Fibroblast of lung (primary cell): ENCODE data around the gene PLOD3. TPM values are rescaled to one million over a fixed set of nuclear protein-coding genes. Genes with fewer than 3 reads are reported as not detected.

Source experiments
- DNase-seq, 2 donors: peaks; one replicate each; pipeline versions ENCODE4 v3.0.0 to v3.0.0-alpha.2; 2010; ENCODE audit warnings: low read depth in 2 of 2
- H2AFZ ChIP-seq: 2 replicates; pipeline ENCODE4 v1.5.1; 2012; ENCODE audit warnings: low read length, control low read depth, inconsistent platforms
- H3K27ac ChIP-seq: 2 replicates; pipeline ENCODE4 v1.5.1; 2011; ENCODE audit warnings: low read length, control low read depth; ENCODE audit not compliant: insufficient read depth
- H3K27me3 ChIP-seq: 2 replicates; pipeline ENCODE4 v1.5.1; 2011; ENCODE audit warnings: mild to moderate bottlenecking, low read length; ENCODE audit not compliant: control insufficient read depth, insufficient read depth
- H3K36me3 ChIP-seq: 2 replicates; pipeline ENCODE4 v1.5.1; 2011; ENCODE audit warnings: low read length; ENCODE audit not compliant: control insufficient read depth, insufficient read depth
- H3K4me1 ChIP-seq: 2 replicates; pipeline ENCODE4 v1.5.1; 2011; ENCODE audit warnings: low read length; ENCODE audit not compliant: control insufficient read depth, insufficient read depth; ENCODE audit errors: extremely low read depth
- H3K4me2 ChIP-seq: 2 replicates; pipeline ENCODE4 v1.5.1; 2011; ENCODE audit warnings: low read length, control low read depth; ENCODE audit not compliant: insufficient read depth; ENCODE audit errors: extremely low read depth
- H3K4me3 ChIP-seq, 4 experiments: fragments of 200-600 bp in 1 of 4; sonication (generic) in 1 of 4; replicated peaks in 1 of 4; 2 replicates each; pipeline ENCODE4 v1.5.1; 2011 to 2016; ENCODE audit warnings: low read length in 4 of 4, low read depth in 3 of 4, mild to moderate bottlenecking in 3 of 4, control low read depth in 2 of 4, inconsistent platforms in 1 of 4, mixed read lengths in 1 of 4; ENCODE audit not compliant: insufficient read depth in 1 of 4; ENCODE audit errors: control extremely low read depth in 1 of 4
- H3K79me2 ChIP-seq: 2 replicates; pipeline ENCODE4 v1.5.1; 2012; ENCODE audit warnings: mild to moderate bottlenecking, low read length, inconsistent platforms; ENCODE audit not compliant: control insufficient read depth, insufficient read depth
- H3K9ac ChIP-seq: 2 replicates; pipeline ENCODE4 v1.5.1; 2011; ENCODE audit warnings: mild to moderate bottlenecking, low read length, control low read depth; ENCODE audit not compliant: insufficient read depth
- H3K9me3 ChIP-seq: 2 replicates; pipeline ENCODE4 v1.5.1; 2012; ENCODE audit warnings: low read depth, low read length; ENCODE audit not compliant: control insufficient read depth, insufficient read depth
- H4K20me1 ChIP-seq: 2 replicates; pipeline ENCODE4 v1.5.1; 2011; ENCODE audit warnings: low read length; ENCODE audit not compliant: control insufficient read depth, insufficient read depth; ENCODE audit errors: extremely low read depth
- EZH2 ChIP-seq: IDR thresholded peaks from 2 replicates; pipeline ENCODE4 v1.5.1; 2012; ENCODE audit warnings: low read length, control low read depth, mild to moderate bottlenecking; ENCODE audit errors: missing control alignments
- polyA plus RNA-seq, 2 donors: library from polyadenylated mRNA; depleted of rRNA in 1 of 2; stranded (reverse) in 1 of 2; unstranded in 1 of 2; fragments of >200 nt; gene quantifications; 2 replicates each; pipeline ENCODE4 v1.2.1, GENCODE V29; 2011 to 2012; ENCODE audit warnings: missing spikeins in 1 of 2
- total RNA-seq: library from RNA; depleted of rRNA; stranded (reverse); fragments of >200 nt; gene quantifications from 2 replicates; pipeline ENCODE4 v1.2.1, GENCODE V29; 2014
- TF ChIP-seq, protein P1 (sequence below), 2 donors: IDR thresholded peaks in 1 of 2; conservative IDR thresholded peaks in 1 of 2; 1 replicate in 1 of 2; 2 replicates in 1 of 2; pipeline ENCODE4 v1.5.1; 2011 to 2012; ENCODE audit warnings: low read length in 2 of 2, control low read depth in 1 of 2, inconsistent platforms in 1 of 2, low read depth in 1 of 2, mild to moderate bottlenecking in 1 of 2

PLOD3 gene
- total and polyA plus RNA-seq, 2 donors (not counting 1 experiment from before 2014, with no cell fraction given) = 86.0 to 89.0 TPM

DNA sequence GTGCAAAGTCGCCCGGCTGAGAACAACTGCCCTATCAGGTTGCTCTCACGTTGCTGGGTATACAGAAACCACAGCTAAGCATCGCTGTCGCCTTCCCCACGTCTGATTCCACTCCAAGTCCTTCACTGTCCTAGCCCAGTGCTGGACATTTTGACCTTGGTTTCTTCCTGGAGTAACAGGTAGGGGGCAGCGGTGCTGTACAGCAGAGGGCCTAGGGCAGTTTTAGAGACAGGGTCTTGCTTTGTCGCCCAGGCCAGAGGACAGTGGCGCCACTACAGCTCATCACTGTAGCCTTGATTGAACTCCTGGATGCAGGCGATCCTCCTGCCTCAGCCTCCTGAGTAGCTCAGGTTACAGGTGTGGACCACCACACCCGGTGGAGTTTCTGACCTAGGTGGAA is 17.7 kb upstream of the PLOD3 start:
- Histone ChIP-seq H3K4me2 (no peak overlapping the region), H3K9ac (no peak overlapping the region), H3K79me2 (no peaks in the 10 kb centered on the region), H3K27ac (no peak overlapping the region), H3K36me3 (peaks cover 14% of the 10 kb centered on the region), H3K4me3 (no peak overlapping the region), H4K20me1 (no peaks in the 10 kb centered on the region), H2AFZ (no peak overlapping the region), H3K9me3 (no peaks in the 10 kb centered on the region), H3K27me3 (no peaks in the 10 kb centered on the region), H3K4me1 (peaks cover 10% of the 10 kb centered on the region)
- TF ChIP-seq EZH2 = no peak
- TF ChIP-seq, protein P1, sequence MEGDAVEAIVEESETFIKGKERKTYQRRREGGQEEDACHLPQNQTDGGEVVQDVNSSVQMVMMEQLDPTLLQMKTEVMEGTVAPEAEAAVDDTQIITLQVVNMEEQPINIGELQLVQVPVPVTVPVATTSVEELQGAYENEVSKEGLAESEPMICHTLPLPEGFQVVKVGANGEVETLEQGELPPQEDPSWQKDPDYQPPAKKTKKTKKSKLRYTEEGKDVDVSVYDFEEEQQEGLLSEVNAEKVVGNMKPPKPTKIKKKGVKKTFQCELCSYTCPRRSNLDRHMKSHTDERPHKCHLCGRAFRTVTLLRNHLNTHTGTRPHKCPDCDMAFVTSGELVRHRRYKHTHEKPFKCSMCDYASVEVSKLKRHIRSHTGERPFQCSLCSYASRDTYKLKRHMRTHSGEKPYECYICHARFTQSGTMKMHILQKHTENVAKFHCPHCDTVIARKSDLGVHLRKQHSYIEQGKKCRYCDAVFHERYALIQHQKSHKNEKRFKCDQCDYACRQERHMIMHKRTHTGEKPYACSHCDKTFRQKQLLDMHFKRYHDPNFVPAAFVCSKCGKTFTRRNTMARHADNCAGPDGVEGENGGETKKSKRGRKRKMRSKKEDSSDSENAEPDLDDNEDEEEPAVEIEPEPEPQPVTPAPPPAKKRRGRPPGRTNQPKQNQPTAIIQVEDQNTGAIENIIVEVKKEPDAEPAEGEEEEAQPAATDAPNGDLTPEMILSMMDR (conservative IDR thresholded peaks at IDR 0.05 in 1 of 2, IDR thresholded peaks at IDR 0.05 in 1 of 2; ENCODE audit: low read depth in 1 of 2, low read length in 2 of 2) = peak in 1 of 2 donors; percentile 19
- DNase-seq = no peak

DNA sequence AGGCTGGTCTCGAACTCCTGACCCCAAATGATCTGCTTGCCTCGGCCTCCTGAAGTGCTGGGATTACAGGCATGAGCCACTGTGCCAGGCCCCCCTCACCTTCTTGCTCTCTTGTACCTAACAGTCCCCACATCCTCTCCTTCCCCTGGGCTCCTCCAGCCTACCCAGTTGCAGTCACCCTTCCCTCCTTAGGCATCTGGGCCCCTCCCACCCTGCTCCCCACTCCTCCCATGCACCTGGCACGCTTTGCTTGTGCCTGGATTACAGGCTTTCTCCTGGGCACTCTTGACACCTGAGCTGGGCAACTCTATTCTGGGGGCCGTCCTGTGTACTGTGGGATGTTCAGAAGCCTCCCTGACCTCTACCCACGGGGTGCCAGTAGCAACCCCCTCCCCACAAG is 17.3 kb upstream of the PLOD3 start:
- no peak for DNase-seq
- no peaks in the 10 kb centered on the region for H3K9me3 ChIP-seq
- H3K4me1 ChIP-seq = peaks cover 10% of the 10 kb centered on the region

DNA sequence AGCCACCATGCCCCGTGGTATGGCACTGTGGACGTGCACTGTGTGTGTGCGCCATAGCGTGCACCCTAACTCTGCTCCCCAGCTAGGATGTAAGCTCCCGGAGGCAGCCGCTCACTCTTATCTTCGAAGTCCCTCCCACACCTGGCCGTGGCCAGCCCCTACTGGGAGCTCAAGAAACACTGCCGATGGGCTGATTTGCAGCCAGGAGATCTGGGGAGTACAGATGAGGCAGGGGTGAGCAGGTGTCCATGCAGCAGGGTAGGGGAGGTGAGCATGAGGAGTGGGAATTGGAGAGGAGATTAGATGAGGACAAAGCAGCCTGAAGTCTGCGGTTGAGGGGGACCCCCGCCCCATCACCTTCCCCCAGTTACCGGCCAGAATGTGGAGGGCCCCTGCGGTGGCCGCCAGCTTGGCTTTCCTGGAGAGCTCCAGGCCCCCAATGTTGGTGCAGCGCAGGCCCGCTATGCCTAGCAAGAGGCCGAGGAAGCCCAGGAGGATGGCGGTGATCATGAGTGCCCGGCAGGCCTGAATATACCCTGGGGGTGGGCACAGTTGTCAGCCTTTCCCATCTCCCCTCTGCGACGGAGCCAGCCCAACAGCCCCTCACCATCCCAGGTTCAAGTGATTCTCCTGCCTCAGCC is 16.6 kb upstream of the PLOD3 start:
- H4K20me1 ChIP-seq = no peaks in the 10 kb centered on the region
- DNase-seq = no peak
- H3K9ac ChIP-seq = no peak overlapping the region
- H3K79me2 ChIP-seq = no peaks in the 10 kb centered on the region
- TF ChIP-seq EZH2 = no peak
- TF ChIP-seq, protein P1 (conservative IDR thresholded peaks at IDR 0.05 in 1 of 2, IDR thresholded peaks at IDR 0.05 in 1 of 2; ENCODE audit: low read depth in 1 of 2, low read length in 2 of 2) = no peak
- H3K36me3 ChIP-seq = peaks cover 10% of the 10 kb centered on the region
- no peak overlapping the region for H3K27ac ChIP-seq
- H2AFZ ChIP-seq = no peak overlapping the region
- H3K27me3 ChIP-seq = no peaks in the 10 kb centered on the region
- peaks cover 10% of the 10 kb centered on the region for H3K4me1 ChIP-seq
- no peak overlapping the region for H3K4me3 ChIP-seq
- H3K9me3 ChIP-seq = no peaks in the 10 kb centered on the region
- no peak overlapping the region for H3K4me2 ChIP-seq

More for the DNA sequence above, 17.3 kb upstream of the PLOD3 start:
- peaks cover 14% of the 10 kb centered on the region for H3K36me3 ChIP-seq
- H3K27me3 ChIP-seq = no peaks in the 10 kb centered on the region
- H3K79me2 ChIP-seq = no peaks in the 10 kb centered on the region
- H3K9ac ChIP-seq = no peak overlapping the region
- H3K27ac ChIP-seq = no peak overlapping the region
- H3K4me3 ChIP-seq = no peak overlapping the region
- no peak overlapping the region for H3K4me2 ChIP-seq
- TF ChIP-seq EZH2 = no peak
- TF ChIP-seq, protein P1 (conservative IDR thresholded peaks at IDR 0.05 in 1 of 2, IDR thresholded peaks at IDR 0.05 in 1 of 2; ENCODE audit: low read depth in 1 of 2, low read length in 2 of 2) = no peak
- no peaks in the 10 kb centered on the region for H4K20me1 ChIP-seq
- no peak overlapping the region for H2AFZ ChIP-seq
